Liver (tissue), 9 donors: ENCODE data around the gene EIF1AD. TPM values are rescaled to one million over a fixed set of nuclear protein-coding genes. Genes with fewer than 3 reads are reported as not detected.

Experiments
- DNase-seq: peaks from one replicate; pipeline ENCODE4 v3.0.0-alpha.2; 2017; ENCODE audit warnings: low spot score
- H3K27ac ChIP-seq, 2 donors: one replicate each; pipeline ENCODE4 v1.7.0; 2013; ENCODE audit warnings: inconsistent platforms in 2 of 2, low read length in 2 of 2, control low read depth in 1 of 2, low read depth in 1 of 2, mild to moderate bottlenecking in 1 of 2
- H3K27me3 ChIP-seq, 4 donors: one replicate each; pipeline versions ENCODE4 v1.6.1 to v1.7.0; 2013; ENCODE audit warnings: low read length in 3 of 4, inconsistent platforms in 1 of 4, mild to moderate bottlenecking in 1 of 4, moderate library complexity in 1 of 4; ENCODE audit not compliant: control insufficient read depth in 4 of 4, insufficient read depth in 4 of 4
- H3K36me3 ChIP-seq, 4 donors: one replicate each; pipeline versions ENCODE4 v1.6.1 to v1.7.0; 2013; ENCODE audit warnings: low read length in 3 of 4, mild to moderate bottlenecking in 3 of 4, low read depth in 1 of 4, moderate library complexity in 1 of 4; ENCODE audit not compliant: control insufficient read depth in 4 of 4, insufficient read depth in 3 of 4
- H3K4me1 ChIP-seq, 4 donors: one replicate each; pipeline versions ENCODE4 v1.6.1 to v1.7.0; 2013; ENCODE audit warnings: low read length in 3 of 4, mild to moderate bottlenecking in 3 of 4, moderate library complexity in 1 of 4; ENCODE audit not compliant: control insufficient read depth in 4 of 4, insufficient read depth in 4 of 4
- H3K4me3 ChIP-seq, 3 donors: one replicate each; pipeline versions ENCODE4 v1.6.1 to v1.7.0; 2013; ENCODE audit warnings: low read length in 3 of 3, control low read depth in 1 of 3, low read depth in 1 of 3, mild to moderate bottlenecking in 1 of 3
- H3K9ac ChIP-seq, 2 donors: one replicate each; pipeline ENCODE4 v1.7.0; 2013; ENCODE audit warnings: low read length in 2 of 2, mild to moderate bottlenecking in 2 of 2, moderate library complexity in 2 of 2, control low read depth in 1 of 2, low read depth in 1 of 2
- H3K9me3 ChIP-seq, 4 donors: one replicate each; pipeline versions ENCODE4 v1.6.1 to v1.7.0; 2013; ENCODE audit warnings: low read length in 3 of 4; ENCODE audit not compliant: control insufficient read depth in 4 of 4
- ATF3 ChIP-seq: IDR thresholded peaks from 2 replicates; pipeline ENCODE4 v1.6.1; 2016; ENCODE audit warnings: antibody characterized with exemption
- EGR1 ChIP-seq, 2 donors: IDR thresholded peaks; 2 replicates each; pipeline ENCODE4 v1.6.1; 2016 to 2018; ENCODE audit warnings: antibody characterized with exemption in 2 of 2, low read depth in 2 of 2
- FOXA1 ChIP-seq: IDR thresholded peaks from 2 replicates; pipeline ENCODE4 v1.6.1; 2016; ENCODE audit warnings: antibody characterized with exemption
- FOXA2 ChIP-seq: IDR thresholded peaks from 2 replicates; pipeline ENCODE4 v1.6.1; 2016; ENCODE audit warnings: antibody characterized with exemption
- GABPA ChIP-seq, 2 donors: IDR thresholded peaks in 1 of 2; conservative IDR thresholded peaks in 1 of 2; 2 replicates each; pipeline ENCODE4 v1.6.1; 2016; ENCODE audit warnings: antibody characterized with exemption in 2 of 2, mild to moderate bottlenecking in 1 of 2, moderate library complexity in 1 of 2
- HNF4A ChIP-seq, 2 donors: conservative IDR thresholded peaks; 2 replicates each; pipeline ENCODE4 v1.6.1; 2016; ENCODE audit warnings: antibody characterized with exemption in 2 of 2, mild to moderate bottlenecking in 2 of 2
- HNF4G ChIP-seq: IDR thresholded peaks from 2 replicates; pipeline ENCODE4 v1.6.1; 2016; ENCODE audit warnings: antibody characterized with exemption
- JUND ChIP-seq, 2 donors: IDR thresholded peaks; 2 replicates each; pipeline ENCODE4 v1.6.1; 2016; ENCODE audit warnings: antibody characterized with exemption in 2 of 2
- MAX ChIP-seq: IDR thresholded peaks from 2 replicates; pipeline ENCODE4 v1.6.1; 2016; ENCODE audit warnings: antibody characterized with exemption
- NR2F2 ChIP-seq: IDR thresholded peaks from 2 replicates; pipeline ENCODE4 v1.6.1; 2016; ENCODE audit warnings: antibody characterized with exemption
- RAD21 ChIP-seq, 2 donors: IDR thresholded peaks; 2 replicates each; pipeline ENCODE4 v1.6.1; 2016; ENCODE audit warnings: antibody characterized with exemption in 2 of 2, mild to moderate bottlenecking in 2 of 2
- SP1 ChIP-seq: IDR thresholded peaks from 2 replicates; pipeline ENCODE4 v1.6.1; 2018; ENCODE audit warnings: antibody characterized with exemption, mild to moderate bottlenecking
- YY1 ChIP-seq: IDR thresholded peaks from 2 replicates; pipeline ENCODE4 v1.6.1; 2016; ENCODE audit warnings: antibody characterized with exemption, mild to moderate bottlenecking
- ZBTB33 ChIP-seq: IDR thresholded peaks from 2 replicates; pipeline ENCODE4 v1.6.1; 2016; ENCODE audit warnings: antibody characterized with exemption
- WGBS: extraction: QIAGEN DNeasy Blood & Tissue Kit; methylation state at CpG from one replicate; pipeline ENCODE4 v1.1.7; 2013; 5-methylcytosine and 5-hydroxymethylcytosine counted together
- polyA plus RNA-seq, 2 donors: library from polyadenylated mRNA; stranded (reverse) in 1 of 2; unstranded in 1 of 2; fragments of 200-250 nt in 1 of 2; fragments of >200 nt in 1 of 2; fragmentation: Nextera tagmentation in 1 of 2; extraction: Ambion mirVana in 1 of 2; gene quantifications; one replicate each; pipeline versions ENCODE4 v1.2.1 to v1.2.3, GENCODE V29; 2013 to 2015
- total RNA-seq, 2 donors: library from RNA; depleted of rRNA; stranded (reverse); fragments of >200 nt; gene quantifications; one replicate each; pipeline ENCODE4 v1.2.3, GENCODE V29; 2014
- TF ChIP-seq, protein P1 (sequence below): IDR thresholded peaks from 2 replicates; pipeline ENCODE4 v1.6.1; 2016; ENCODE audit warnings: antibody characterized with exemption, mild to moderate bottlenecking
- TF ChIP-seq, protein P2 (sequence below): fragments of 150-350 bp; IDR thresholded peaks from 2 replicates; pipeline ENCODE4 v1.5.1; 2017; ENCODE audit warnings: improper control_type of control experiment, low read depth, low read length; ENCODE audit not compliant: missing input control
- donor health status: healthy.
- donor health status: healthy.
- donor health status: healthy.
- donor health status: healthy.
- donor health status: healthy.

The EIF1AD gene
- total and polyA plus RNA-seq, 4 donors, result 6.3 to 18.2 (median 14.2) TPM

GRCh38 chr11:66020212-66020611 is 18.3 kb upstream of the EIF1AD start:
- H3K36me3 ChIP-seq, result no peaks in the 10 kb centered on the region
- H3K4me3 ChIP-seq, result no peak overlapping the region
- no peaks in the 10 kb centered on the region for H3K27me3 ChIP-seq
- no peak for DNase-seq
- H3K4me1 ChIP-seq, result peaks cover 0 to 7% (median 3%) of the 10 kb centered on the region in 4 donors
- H3K27ac ChIP-seq, result no peak overlapping the region
- WGBS, result 79% methylated on average over 8 of the region's 8 CpGs
- no peak for TF ChIP-seq EGR1 (IDR thresholded peaks at IDR 0.05; ENCODE audit: low read depth in 2 of 2)
- no peak for TF ChIP-seq ZBTB33
- TF ChIP-seq YY1, result no peak
- no peak for TF ChIP-seq SP1
- no peak for TF ChIP-seq FOXA1
- TF ChIP-seq RAD21 (IDR thresholded peaks at IDR 0.05), result no peak
- TF ChIP-seq GABPA (IDR thresholded peaks at IDR 0.05 in 1 of 2, conservative IDR thresholded peaks at IDR 0.05 in 1 of 2), result no peak
- no peak for TF ChIP-seq HNF4G
- TF ChIP-seq FOXA2, result no peak
- no peak for TF ChIP-seq ATF3
- no peak for TF ChIP-seq JUND (IDR thresholded peaks at IDR 0.05)
- TF ChIP-seq, protein P1, sequence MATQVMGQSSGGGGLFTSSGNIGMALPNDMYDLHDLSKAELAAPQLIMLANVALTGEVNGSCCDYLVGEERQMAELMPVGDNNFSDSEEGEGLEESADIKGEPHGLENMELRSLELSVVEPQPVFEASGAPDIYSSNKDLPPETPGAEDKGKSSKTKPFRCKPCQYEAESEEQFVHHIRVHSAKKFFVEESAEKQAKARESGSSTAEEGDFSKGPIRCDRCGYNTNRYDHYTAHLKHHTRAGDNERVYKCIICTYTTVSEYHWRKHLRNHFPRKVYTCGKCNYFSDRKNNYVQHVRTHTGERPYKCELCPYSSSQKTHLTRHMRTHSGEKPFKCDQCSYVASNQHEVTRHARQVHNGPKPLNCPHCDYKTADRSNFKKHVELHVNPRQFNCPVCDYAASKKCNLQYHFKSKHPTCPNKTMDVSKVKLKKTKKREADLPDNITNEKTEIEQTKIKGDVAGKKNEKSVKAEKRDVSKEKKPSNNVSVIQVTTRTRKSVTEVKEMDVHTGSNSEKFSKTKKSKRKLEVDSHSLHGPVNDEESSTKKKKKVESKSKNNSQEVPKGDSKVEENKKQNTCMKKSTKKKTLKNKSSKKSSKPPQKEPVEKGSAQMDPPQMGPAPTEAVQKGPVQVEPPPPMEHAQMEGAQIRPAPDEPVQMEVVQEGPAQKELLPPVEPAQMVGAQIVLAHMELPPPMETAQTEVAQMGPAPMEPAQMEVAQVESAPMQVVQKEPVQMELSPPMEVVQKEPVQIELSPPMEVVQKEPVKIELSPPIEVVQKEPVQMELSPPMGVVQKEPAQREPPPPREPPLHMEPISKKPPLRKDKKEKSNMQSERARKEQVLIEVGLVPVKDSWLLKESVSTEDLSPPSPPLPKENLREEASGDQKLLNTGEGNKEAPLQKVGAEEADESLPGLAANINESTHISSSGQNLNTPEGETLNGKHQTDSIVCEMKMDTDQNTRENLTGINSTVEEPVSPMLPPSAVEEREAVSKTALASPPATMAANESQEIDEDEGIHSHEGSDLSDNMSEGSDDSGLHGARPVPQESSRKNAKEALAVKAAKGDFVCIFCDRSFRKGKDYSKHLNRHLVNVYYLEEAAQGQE, result no peak
- no peak for TF ChIP-seq MAX
- TF ChIP-seq, protein P2, sequence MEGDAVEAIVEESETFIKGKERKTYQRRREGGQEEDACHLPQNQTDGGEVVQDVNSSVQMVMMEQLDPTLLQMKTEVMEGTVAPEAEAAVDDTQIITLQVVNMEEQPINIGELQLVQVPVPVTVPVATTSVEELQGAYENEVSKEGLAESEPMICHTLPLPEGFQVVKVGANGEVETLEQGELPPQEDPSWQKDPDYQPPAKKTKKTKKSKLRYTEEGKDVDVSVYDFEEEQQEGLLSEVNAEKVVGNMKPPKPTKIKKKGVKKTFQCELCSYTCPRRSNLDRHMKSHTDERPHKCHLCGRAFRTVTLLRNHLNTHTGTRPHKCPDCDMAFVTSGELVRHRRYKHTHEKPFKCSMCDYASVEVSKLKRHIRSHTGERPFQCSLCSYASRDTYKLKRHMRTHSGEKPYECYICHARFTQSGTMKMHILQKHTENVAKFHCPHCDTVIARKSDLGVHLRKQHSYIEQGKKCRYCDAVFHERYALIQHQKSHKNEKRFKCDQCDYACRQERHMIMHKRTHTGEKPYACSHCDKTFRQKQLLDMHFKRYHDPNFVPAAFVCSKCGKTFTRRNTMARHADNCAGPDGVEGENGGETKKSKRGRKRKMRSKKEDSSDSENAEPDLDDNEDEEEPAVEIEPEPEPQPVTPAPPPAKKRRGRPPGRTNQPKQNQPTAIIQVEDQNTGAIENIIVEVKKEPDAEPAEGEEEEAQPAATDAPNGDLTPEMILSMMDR, result no peak
- TF ChIP-seq NR2F2, result no peak
- TF ChIP-seq HNF4A (conservative IDR thresholded peaks at IDR 0.05), result no peak
- no peaks in the 10 kb centered on the region for H3K9me3 ChIP-seq
- H3K9ac ChIP-seq, result no peak overlapping the region

- DNase-seq, result peak; percentile 48
- H3K4me3 ChIP-seq, result no peak overlapping the region
- H3K36me3 ChIP-seq, result no peaks in the 10 kb centered on the region
- no peak overlapping the region for H3K9ac ChIP-seq
- H3K9me3 ChIP-seq, result no peaks in the 10 kb centered on the region
- H3K4me1 ChIP-seq, result peaks cover 0 to 6% (median 1%) of the 10 kb centered on the region in 4 donors
- peaks cover 0 to 9% (median 0%) of the 10 kb centered on the region in 4 donors for H3K27me3 ChIP-seq
- TF ChIP-seq RAD21 (IDR thresholded peaks at IDR 0.05), result no peak
- TF ChIP-seq GABPA (IDR thresholded peaks at IDR 0.05 in 1 of 2, conservative IDR thresholded peaks at IDR 0.05 in 1 of 2), result no peak
- H3K27ac ChIP-seq, result no peak overlapping the region
- WGBS, result 86% methylated on average over 4 of the region's 4 CpGs
Observed at GRCh38 chr11:66017321-66017720, 15.4 kb upstream of the EIF1AD start.
